ENCODE measurements around the gene PRR14. TPM values are rescaled to one million over a fixed set of nuclear protein-coding genes. Genes with fewer than 3 reads are reported as not detected.

PRR14 gene
- total and polyA plus RNA-seq, 10 of the 15 experiments (the other 5 are each of a cell fraction or from before 2014, with no cell fraction given), result 2.5 to 66.8 (median 19.2) TPM

GRCh38 chr16:30609926-30610839 is 40.6 kb upstream of the PRR14 start, which contains the start of gene ZNF689 (continued):
- TF ChIP-seq CUX1 (IDR thresholded peaks at IDR 0.05; ENCODE audit: insufficient replicate concordance, low read depth, low read length) (no peak), PBX3 (IDR thresholded peaks at IDR 0.05; ENCODE audit: insufficient replicate concordance, low read depth, low read length) (no peak), NFYA (IDR thresholded peaks at IDR 0.05; ENCODE audit: borderline replicate concordance, low read depth, low read length) (peak; percentile 97), CHD2 (IDR thresholded peaks at IDR 0.05; ENCODE audit: borderline replicate concordance, low read depth, low read length) (peak; percentile 98)
